ENCODE results near the gene SEZ6L. TPM values are rescaled to one million over a fixed set of nuclear protein-coding genes. Genes with fewer than 3 reads are reported as not detected.

The SEZ6L gene
- polyA plus RNA-seq, 1 donor: 4.3 TPM

DNA sequence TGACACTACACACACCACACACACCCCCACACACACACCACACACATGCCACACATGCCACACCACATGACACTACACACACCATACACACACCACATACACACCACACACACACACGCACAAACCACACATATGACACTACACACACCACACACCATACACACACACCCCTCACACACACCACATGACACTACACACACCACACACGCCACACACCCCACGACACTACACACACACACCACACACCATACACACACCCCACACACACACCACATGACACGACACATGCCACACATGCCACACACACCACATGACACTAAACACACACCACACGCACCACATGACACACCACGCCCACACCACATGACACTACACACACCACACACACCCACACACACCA, 158.0 kb downstream of the SEZ6L start:
- Histone ChIP-seq H3K9me3 (ENCODE audit: control insufficient read depth, low read depth, low read length) (no peaks in the 10 kb centered on the region), H3K27me3 (ENCODE audit: control insufficient read depth, insufficient read depth, low read length) (no peaks in the 10 kb centered on the region), H3K4me1 (ENCODE audit: control insufficient read depth, insufficient read depth, low read length) (no peaks in the 10 kb centered on the region), H3K4me3 (ENCODE audit: low read length) (no peak overlapping the region), H3K36me3 (ENCODE audit: control insufficient read depth, insufficient read depth, low read length) (no peaks in the 10 kb centered on the region), H3K27ac (ENCODE audit: low read length) (no peak overlapping the region)
- DNase-seq: no peak
- no CpG with 5 or more reads among the region's 6 CpGs for WGBS (ENCODE audit: insufficient coverage, low lambda C conversion rate)

DNA sequence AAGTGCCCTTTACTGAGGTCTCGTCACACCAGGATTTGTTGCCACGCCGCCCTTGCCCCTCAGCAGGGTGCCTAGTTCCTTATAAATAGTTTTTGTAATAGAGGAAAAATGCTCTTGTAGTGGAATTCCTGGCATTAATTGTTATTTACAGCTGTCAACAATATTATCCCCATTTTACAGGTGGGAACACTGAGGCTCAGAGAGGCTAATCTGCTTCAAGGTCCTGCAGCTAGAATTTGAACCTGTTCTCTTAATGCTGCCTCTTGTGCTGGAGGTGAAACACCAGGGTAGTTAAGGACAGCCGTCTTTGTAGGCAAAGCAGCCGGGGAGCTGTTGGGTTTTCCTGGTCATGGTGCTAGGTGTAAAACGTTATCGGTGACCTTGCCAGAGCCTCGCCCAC, 159.0 kb downstream of the SEZ6L start:
- no peaks in the 10 kb centered on the region for H3K36me3 ChIP-seq (ENCODE audit: control insufficient read depth, insufficient read depth, low read length)
- no peaks in the 10 kb centered on the region for H3K27me3 ChIP-seq (ENCODE audit: control insufficient read depth, insufficient read depth, low read length)
- H3K4me3 ChIP-seq (ENCODE audit: low read length): no peak overlapping the region
- no peak for DNase-seq
- H3K9me3 ChIP-seq (ENCODE audit: control insufficient read depth, low read depth, low read length): no peaks in the 10 kb centered on the region
- H3K4me1 ChIP-seq (ENCODE audit: control insufficient read depth, insufficient read depth, low read length): no peaks in the 10 kb centered on the region
- H3K27ac ChIP-seq (ENCODE audit: low read length): no peak overlapping the region
- no CpG with 5 or more reads among the region's 8 CpGs for WGBS (ENCODE audit: insufficient coverage, low lambda C conversion rate)

- H3K27ac ChIP-seq (ENCODE audit: low read length): no peak overlapping the region
- no peaks in the 10 kb centered on the region for H3K9me3 ChIP-seq (ENCODE audit: control insufficient read depth, low read depth, low read length)
- no peak overlapping the region for H3K4me3 ChIP-seq (ENCODE audit: low read length)
- 0% methylated on average over 1 of the region's 4 CpGs for WGBS (ENCODE audit: insufficient coverage, low lambda C conversion rate)
- peak; percentile 43 to 53 for DNase-seq
- H3K4me1 ChIP-seq (ENCODE audit: control insufficient read depth, insufficient read depth, low read length): no peaks in the 10 kb centered on the region
- no peaks in the 10 kb centered on the region for H3K36me3 ChIP-seq (ENCODE audit: control insufficient read depth, insufficient read depth, low read length)
- no peaks in the 10 kb centered on the region for H3K27me3 ChIP-seq (ENCODE audit: control insufficient read depth, insufficient read depth, low read length)
Measured at GRCh38 chr22:26330971-26331625, 161.8 kb downstream of the SEZ6L start.

DNA sequence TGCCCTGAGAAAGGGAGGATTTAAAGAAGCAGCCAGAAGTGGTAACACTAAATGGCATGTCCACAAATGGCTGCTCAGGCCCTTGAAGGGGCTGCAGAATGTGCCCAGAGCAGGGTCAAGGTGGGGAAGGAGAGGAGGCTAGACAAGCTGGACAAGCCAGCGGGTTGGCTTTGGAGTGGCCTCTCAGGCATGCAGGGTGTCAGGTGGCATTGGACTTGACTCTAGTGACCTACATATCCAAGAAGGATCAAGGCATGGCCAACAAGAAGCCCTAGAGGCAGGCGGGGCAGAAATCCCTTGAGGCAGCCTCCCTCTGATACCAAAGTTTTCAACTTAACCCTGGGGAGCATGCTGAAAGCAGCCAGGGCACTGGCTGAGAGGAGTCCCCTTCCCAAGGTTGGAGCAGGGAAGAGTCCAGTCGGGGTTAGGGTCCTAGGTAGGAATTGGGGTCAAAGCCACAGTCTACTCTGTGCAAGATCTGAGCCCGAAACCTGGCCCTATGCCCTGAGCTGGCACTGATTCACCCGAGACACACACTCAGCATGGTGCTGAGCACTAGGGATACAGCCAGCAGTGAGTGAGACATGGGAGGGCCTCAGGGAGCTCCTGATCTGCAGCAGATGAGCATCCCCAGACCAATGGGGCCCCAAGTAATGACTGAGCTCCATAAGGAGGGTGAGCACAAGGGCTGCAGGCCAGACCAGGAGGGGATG, 164.0 kb downstream of the SEZ6L start:
- Histone ChIP-seq H3K27ac (ENCODE audit: low read length) (no peak overlapping the region), H3K36me3 (ENCODE audit: control insufficient read depth, insufficient read depth, low read length) (no peaks in the 10 kb centered on the region), H3K4me3 (ENCODE audit: low read length) (no peak overlapping the region), H3K27me3 (ENCODE audit: control insufficient read depth, insufficient read depth, low read length) (no peaks in the 10 kb centered on the region), H3K9me3 (ENCODE audit: control insufficient read depth, low read depth, low read length) (no peaks in the 10 kb centered on the region), H3K4me1 (ENCODE audit: control insufficient read depth, insufficient read depth, low read length) (no peaks in the 10 kb centered on the region)
- DNase-seq: no peak
- WGBS (ENCODE audit: insufficient coverage, low lambda C conversion rate): no CpG with 5 or more reads among the region's 5 CpGs

DNA sequence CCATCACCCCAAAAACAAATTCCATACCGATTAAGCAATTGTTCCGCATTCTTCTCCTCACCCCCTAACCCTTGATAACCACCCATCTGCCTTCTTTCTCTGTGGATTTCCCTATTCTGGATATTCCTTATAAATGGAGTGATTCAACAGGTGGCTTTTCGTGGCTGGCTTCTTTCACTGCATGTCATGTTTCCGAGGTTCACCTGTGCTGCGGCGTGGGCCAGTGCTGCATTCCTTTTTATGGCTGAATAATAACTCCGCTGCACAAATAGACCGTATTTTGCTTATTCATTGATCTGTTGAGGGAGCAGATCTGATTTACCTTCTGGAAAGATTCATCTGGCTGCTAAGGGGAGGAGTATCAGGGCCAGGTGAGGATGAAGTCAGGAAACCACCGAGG, 165.0 kb downstream of the SEZ6L start:
- no peaks in the 10 kb centered on the region for H3K27me3 ChIP-seq (ENCODE audit: control insufficient read depth, insufficient read depth, low read length)
- no peak overlapping the region for H3K27ac ChIP-seq (ENCODE audit: low read length)
- H3K4me1 ChIP-seq (ENCODE audit: control insufficient read depth, insufficient read depth, low read length): no peaks in the 10 kb centered on the region
- no peak overlapping the region for H3K4me3 ChIP-seq (ENCODE audit: low read length)
- no peak for DNase-seq
- no peaks in the 10 kb centered on the region for H3K9me3 ChIP-seq (ENCODE audit: control insufficient read depth, low read depth, low read length)
- WGBS (ENCODE audit: insufficient coverage, low lambda C conversion rate): no CpG with 5 or more reads among the region's 9 CpGs
- no peaks in the 10 kb centered on the region for H3K36me3 ChIP-seq (ENCODE audit: control insufficient read depth, insufficient read depth, low read length)

DNA sequence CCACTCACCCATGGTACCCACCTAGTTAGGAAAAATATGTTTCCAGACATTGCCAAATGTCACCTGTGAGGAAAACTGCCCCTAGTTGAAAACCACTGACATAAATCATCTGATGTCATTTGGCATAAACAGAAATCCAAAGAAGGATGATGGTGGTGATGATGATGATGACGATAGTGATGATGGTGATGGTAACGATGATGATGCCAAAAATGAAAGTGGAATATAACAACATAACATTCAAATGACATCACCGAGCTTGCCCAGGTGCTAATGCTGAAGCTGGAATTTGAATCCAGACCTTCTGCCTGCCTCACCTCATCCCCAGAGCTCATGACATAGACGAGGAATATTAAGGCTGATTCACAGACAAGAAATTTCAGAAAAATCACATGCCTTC, 167.5 kb downstream of the SEZ6L start:
- Histone ChIP-seq H3K27me3 (ENCODE audit: control insufficient read depth, insufficient read depth, low read length) (no peaks in the 10 kb centered on the region), H3K27ac (ENCODE audit: low read length) (no peak overlapping the region), H3K4me1 (ENCODE audit: control insufficient read depth, insufficient read depth, low read length) (no peaks in the 10 kb centered on the region), H3K36me3 (ENCODE audit: control insufficient read depth, insufficient read depth, low read length) (no peaks in the 10 kb centered on the region), H3K9me3 (ENCODE audit: control insufficient read depth, low read depth, low read length) (no peaks in the 10 kb centered on the region), H3K4me3 (ENCODE audit: low read length) (no peak overlapping the region)
- 100% methylated on average over 1 of the region's 4 CpGs for WGBS (ENCODE audit: insufficient coverage, low lambda C conversion rate)
- no peak for DNase-seq

GRCh38 chr22:26339755-26340154, 170.5 kb downstream of the SEZ6L start:
- H3K27me3 ChIP-seq (ENCODE audit: control insufficient read depth, insufficient read depth, low read length): no peaks in the 10 kb centered on the region
- no CpG with 5 or more reads among the region's 6 CpGs for WGBS (ENCODE audit: insufficient coverage, low lambda C conversion rate)

GRCh38 chr22:26342745-26343410, 173.6 kb downstream of the SEZ6L start:
- no peaks in the 10 kb centered on the region for H3K36me3 ChIP-seq (ENCODE audit: control insufficient read depth, insufficient read depth, low read length)
- no peaks in the 10 kb centered on the region for H3K27me3 ChIP-seq (ENCODE audit: control insufficient read depth, insufficient read depth, low read length)
- DNase-seq: no peak
- no peaks in the 10 kb centered on the region for H3K4me1 ChIP-seq (ENCODE audit: control insufficient read depth, insufficient read depth, low read length)
- no peak overlapping the region for H3K27ac ChIP-seq (ENCODE audit: low read length)
- no peak overlapping the region for H3K4me3 ChIP-seq (ENCODE audit: low read length)
- WGBS (ENCODE audit: insufficient coverage, low lambda C conversion rate): 63% methylated on average over 2 of the region's 6 CpGs
- H3K9me3 ChIP-seq (ENCODE audit: control insufficient read depth, low read depth, low read length): no peaks in the 10 kb centered on the region

More at GRCh38 chr22:26339755-26340154, 170.5 kb downstream of the SEZ6L start:
- Histone ChIP-seq H3K4me3 (ENCODE audit: low read length) (no peak overlapping the region), H3K9me3 (ENCODE audit: control insufficient read depth, low read depth, low read length) (no peaks in the 10 kb centered on the region), H3K27ac (ENCODE audit: low read length) (no peak overlapping the region), H3K36me3 (ENCODE audit: control insufficient read depth, insufficient read depth, low read length) (no peaks in the 10 kb centered on the region), H3K4me1 (ENCODE audit: control insufficient read depth, insufficient read depth, low read length) (no peaks in the 10 kb centered on the region)
- DNase-seq: no peak

- no peak for DNase-seq
- no peaks in the 10 kb centered on the region for H3K9me3 ChIP-seq (ENCODE audit: control insufficient read depth, low read depth, low read length)
- H3K27ac ChIP-seq (ENCODE audit: low read length): no peak overlapping the region
- H3K36me3 ChIP-seq (ENCODE audit: control insufficient read depth, insufficient read depth, low read length): no peaks in the 10 kb centered on the region
- no peaks in the 10 kb centered on the region for H3K27me3 ChIP-seq (ENCODE audit: control insufficient read depth, insufficient read depth, low read length)
- no peak overlapping the region for H3K4me3 ChIP-seq (ENCODE audit: low read length)
- no CpG with 5 or more reads among the region's 3 CpGs for WGBS (ENCODE audit: insufficient coverage, low lambda C conversion rate)
- no peaks in the 10 kb centered on the region for H3K4me1 ChIP-seq (ENCODE audit: control insufficient read depth, insufficient read depth, low read length)
Measured at GRCh38 chr22:26345496-26345895, 176.2 kb downstream of the SEZ6L start.

DNA sequence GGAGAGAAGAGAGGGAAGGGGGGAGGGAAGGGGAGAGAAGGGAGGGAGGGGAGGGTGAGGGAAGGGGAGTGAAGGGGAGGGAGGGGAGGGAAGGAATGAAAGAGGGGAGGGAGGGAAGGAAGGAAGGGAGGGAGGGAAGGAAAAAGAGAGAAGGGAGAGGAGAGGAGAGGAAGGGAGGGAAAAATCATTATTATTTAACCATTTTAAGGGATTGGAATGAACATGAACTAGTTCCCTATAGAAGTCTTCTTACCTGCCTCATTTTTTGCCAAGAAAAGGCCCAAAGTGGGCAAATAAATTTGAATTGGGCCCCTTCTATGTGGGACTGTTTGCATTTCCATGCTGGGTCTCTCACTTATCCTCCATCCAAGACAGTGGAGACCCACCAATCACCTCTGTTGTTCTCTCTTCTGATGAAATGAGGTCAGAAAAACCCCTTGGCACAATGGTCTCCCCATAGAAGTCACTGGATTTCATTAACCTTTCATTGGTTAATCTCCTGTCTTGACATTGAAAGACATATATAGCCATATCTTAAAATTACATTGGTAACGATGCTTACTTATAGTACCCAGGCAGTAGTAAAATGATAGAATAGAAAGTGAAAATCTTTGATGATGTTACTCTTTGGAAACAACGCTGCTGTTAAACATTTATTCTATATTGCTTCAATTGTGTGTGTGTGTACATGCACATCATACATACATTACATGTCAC, 179.7 kb downstream of the SEZ6L start:
- WGBS (ENCODE audit: insufficient coverage, low lambda C conversion rate): 100% methylated on average over 1 of the region's 2 CpGs
- H3K9me3 ChIP-seq (ENCODE audit: control insufficient read depth, low read depth, low read length): no peaks in the 10 kb centered on the region

More for the DNA sequence above, 179.7 kb downstream of the SEZ6L start:
- Histone ChIP-seq H3K36me3 (ENCODE audit: control insufficient read depth, insufficient read depth, low read length) (no peaks in the 10 kb centered on the region), H3K4me1 (ENCODE audit: control insufficient read depth, insufficient read depth, low read length) (no peaks in the 10 kb centered on the region), H3K27ac (ENCODE audit: low read length) (no peak overlapping the region), H3K27me3 (ENCODE audit: control insufficient read depth, insufficient read depth, low read length) (no peaks in the 10 kb centered on the region), H3K4me3 (ENCODE audit: low read length) (no peak overlapping the region)
- no peak for DNase-seq
